ENCODE measurements around the gene GSTM4. TPM values are rescaled to one million over a fixed set of nuclear protein-coding genes. Genes with fewer than 3 reads are reported as not detected.

The GSTM4 gene
- total and polyA plus RNA-seq, 9 of the 15 experiments (the other 6 are each of a cell fraction or from before 2014, with no cell fraction given): 18.8 to 53.4 (median 38.8) TPM

- H4K20me1 ChIP-seq (replicated peaks; ENCODE audit: control insufficient read depth, insufficient read depth, low read length): no peaks in the 10 kb centered on the region
- H3K27ac ChIP-seq (ENCODE audit: extremely low read depth, low read depth, low read length): no peak overlapping the region
- DNase-seq (ENCODE audit: extremely low read depth in 1 of 4, low spot score in 3 of 4): no peak
- H3K79me2 ChIP-seq (ENCODE audit: control insufficient read depth, insufficient read depth, low read length): no peaks in the 10 kb centered on the region
- ChIA-PET POLR2A (no interaction called here), CTCF (ENCODE audit: low intra/inter-chr PET ratio) (interaction anchor here (0.6 to 6.9 kb wide), 8 partner anchors 22 to 415 kb away, joined by 3 to 77 read pairs (median 6); partner anchors contain the start of gene AHCYL1)
- H3K27me3 ChIP-seq (ENCODE audit: control insufficient read depth in 2 of 2, insufficient read depth in 2 of 2, low read length in 2 of 2): no peaks in the 10 kb centered on the region; a peak in 1 of 5 replicates
- intact Hi-C loops (cut with micrococcal nuclease) (loop anchor here (1.0 to 10.0 kb wide), 5 partner anchors 9 to 472 kb away; partner anchors contain the start of gene UBL4B), in situ Hi-C loops (cut with MboI) (loop anchor here (5.0 to 10.0 kb wide), 3 partner anchors 130 to 372 kb away; no protein-coding TSS in a partner anchor)
- no peaks in the 10 kb centered on the region; the same call in 1 of the 2 replicates for H3K9me3 ChIP-seq (replicated peaks; ENCODE audit: control insufficient read depth, insufficient read depth, low read depth, low read length)
- WGBS (ENCODE audit: insufficient coverage, low coverage, missing lambda C conversion rate): 18% methylated on average over 3 of the region's 3 CpGs
- FAIRE-seq: no peak
- no peak overlapping the region for H3K4me2 ChIP-seq (ENCODE audit: insufficient read depth, low read length)
- no peak for ATAC-seq
- no peak overlapping the region for H3K9ac ChIP-seq (ENCODE audit: insufficient read depth in 1 of 2, low read depth in 2 of 2, low read length in 2 of 2)
- no peaks in the 10 kb centered on the region for H3K36me3 ChIP-seq (ENCODE audit: control insufficient read depth, insufficient read depth, low read length)
- H3K4me3 ChIP-seq: no peak overlapping the region
- TF ChIP-seq TFE3 (CRISPR knock-in tag; IDR thresholded peaks at IDR 0.05) (0 out of 2 replicates have a peak, but pooled peaks have one; percentile 33), FOSL1 (tag; conservative IDR thresholded peaks at IDR 0.05) (no peak)
- peaks cover 26 to 47% of the 10 kb centered on the region in 2 experiments for H3K4me1 ChIP-seq (replicated peaks in 1 of 2; ENCODE audit: control insufficient read depth in 2 of 2, insufficient read depth in 2 of 2, low read length in 2 of 2)
- no peak overlapping the region for H2AFZ ChIP-seq (ENCODE audit: low read depth, low read length)
- no TSS peak for BruUV-seq (replicated peaks)
- no peaks in the 10 kb centered on the region for H3K9me1 ChIP-seq (ENCODE audit: control insufficient read depth, insufficient read depth, low read length)
These were observed 13.3 kb upstream of the GSTM4 start for GRCh38 chr1:109642626-109643025.

Measured in K562 (cell line).